Activated T-helper 2 cell treated with anti-CD3 and anti-CD28 coated beads, Interferon-gamma antibody, Interleukin-2, Interleukin-4, amounts not matched to agents 10 μg/mL and 5 μg/mL and 100 μg/mL, durations not matched to agents 14 hours and 24 hours and 36 hours (primary cell): Measurements from ENCODE around the gene CREBZF. TPM values are rescaled to one million over a fixed set of nuclear protein-coding genes. Genes with fewer than 3 reads are reported as not detected.
"Not testable (repeated sequence)": the region's sequence is repeated elsewhere in the genome, so short reads cannot be mapped to it uniquely, and the experiment has no call there.

ENCODE experiments used
- DNase-seq: peaks from one replicate; pipeline ENCODE4 v3.0.0; 2021; ENCODE audit warnings: low spot score
- H3K27ac Mint-ChIP-seq: one replicate; pipeline ENCODE4 v1.8.0; 2021; ENCODE audit warnings: mixed read lengths
- H3K27me3 Mint-ChIP-seq: one replicate; pipeline ENCODE4 v1.8.0; 2021; ENCODE audit warnings: low read depth, mixed read lengths
- H3K36me3 Mint-ChIP-seq: one replicate; pipeline ENCODE4 v1.8.0; 2021; ENCODE audit warnings: low read depth, mixed read lengths
- H3K4me1 Mint-ChIP-seq: one replicate; pipeline ENCODE4 v1.8.0; 2021; ENCODE audit warnings: low read depth, mixed read lengths
- H3K4me3 Mint-ChIP-seq: one replicate; pipeline ENCODE4 v1.8.0; 2021; ENCODE audit warnings: low read depth, mild to moderate bottlenecking, moderate library complexity, mixed read lengths
- H3K9me3 Mint-ChIP-seq: one replicate; pipeline ENCODE4 v1.8.0; 2021; ENCODE audit warnings: mixed read lengths
- intact Hi-C: fragments of 100-400 bp; cut with micrococcal nuclease; formaldehyde crosslinking; loops from one replicate; pipeline ENCODE4 v1.15.1; 2023
- total RNA-seq: library from RNA; stranded (reverse); gene quantifications from 2 replicates; pipeline ENCODE4 v1.2.3, GENCODE V29; 2022

Gene CREBZF
- total RNA-seq, 1 donor from 2014 or later: 49.7 TPM

DNA sequence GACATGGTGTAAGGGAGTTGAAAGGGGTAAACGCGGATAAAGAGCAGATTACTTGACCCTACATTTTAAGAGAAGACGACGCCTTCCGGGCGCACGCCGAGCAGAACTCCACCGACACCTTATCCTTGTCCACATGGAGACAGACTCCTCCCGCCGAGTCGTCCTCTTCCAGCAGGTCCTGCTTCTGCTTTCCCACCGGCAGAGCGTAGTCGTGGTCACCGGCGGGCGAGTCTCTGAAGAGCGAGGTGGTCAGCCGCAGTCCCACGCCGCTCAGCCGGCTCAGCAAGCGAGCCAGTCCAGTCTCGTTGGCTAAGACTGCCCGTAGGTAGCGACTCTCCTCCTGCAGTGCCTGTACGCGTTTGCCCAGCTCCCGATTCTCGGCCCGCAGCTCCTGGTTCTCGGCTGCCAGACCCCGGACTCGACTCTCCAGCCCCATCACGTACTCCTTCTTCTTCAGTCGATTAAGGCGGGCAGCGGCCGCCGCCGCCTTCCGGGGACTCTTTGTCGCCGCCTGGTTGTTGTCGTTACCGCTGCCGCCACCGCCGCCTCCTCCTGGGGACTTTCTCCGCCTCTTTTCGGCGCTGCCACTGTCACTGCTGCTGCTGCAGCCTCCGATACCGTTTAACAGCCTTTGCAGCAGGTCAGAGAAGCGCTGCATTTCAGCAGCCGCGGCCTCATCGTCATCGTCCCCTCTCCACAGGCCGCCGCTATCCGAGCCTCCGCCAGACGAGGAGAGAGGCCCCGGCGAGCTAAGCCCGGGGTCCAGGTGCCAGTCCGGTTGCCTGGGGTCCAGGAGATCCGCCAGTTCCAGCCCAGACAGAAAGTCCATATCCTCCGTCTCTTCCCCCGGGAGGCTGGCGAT is 945 bp downstream of the CREBZF start:
- H3K9me3 Mint-ChIP-seq: no peaks in the 10 kb centered on the region
- intact Hi-C loops: loop anchor here (1.0 to 5.0 kb wide), 6 partner anchors 16 to 638 kb away; partner anchors contain the start of genes EED, HIKESHI, PICALM and TMEM126B
- peaks cover 38% of the 10 kb centered on the region for H3K4me1 Mint-ChIP-seq
- DNase-seq: peak; percentile 86
- H3K27me3 Mint-ChIP-seq: no peaks in the 10 kb centered on the region
- H3K4me3 Mint-ChIP-seq: peak overlapping the region; percentile 99
- peak overlapping the region; percentile 96 for H3K27ac Mint-ChIP-seq
- H3K36me3 Mint-ChIP-seq: peaks cover 45% of the 10 kb centered on the region

DNA sequence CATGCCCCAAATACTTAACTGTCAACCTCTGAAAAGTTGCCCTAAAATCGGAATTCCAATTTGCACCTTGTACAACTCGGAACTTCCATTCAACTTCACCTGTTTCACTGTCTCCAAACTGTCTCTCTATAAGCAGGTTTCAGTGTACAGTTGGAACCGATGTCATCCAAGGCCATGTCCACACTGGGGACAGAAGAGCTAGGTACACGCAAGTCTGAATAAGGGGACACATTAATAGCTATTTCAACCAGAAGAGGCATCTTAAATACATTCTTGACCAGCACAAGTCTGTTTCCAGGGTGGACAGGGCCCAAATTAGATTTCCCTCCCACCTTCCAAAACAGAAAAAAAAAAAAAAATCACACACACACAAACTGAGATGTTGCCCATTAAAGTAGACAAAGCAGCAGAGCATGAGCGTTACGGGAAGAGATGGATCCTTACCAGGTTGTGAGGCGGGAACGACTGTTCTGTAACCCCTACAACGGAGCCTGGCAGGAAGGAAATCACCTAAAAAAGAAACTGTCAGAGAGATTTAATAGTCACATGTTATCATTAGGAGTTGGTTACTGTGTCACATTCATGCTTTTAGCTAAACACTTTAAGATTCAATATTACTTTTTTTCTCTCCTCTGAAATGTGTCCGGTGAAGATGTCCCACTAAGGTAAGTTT is 1.7 kb downstream of the CREBZF start:
- Mint-ChIP-seq H3K36me3 (peaks cover 53% of the 10 kb centered on the region), H3K4me3 (peak overlapping the region; percentile 99), H3K27me3 (no peaks in the 10 kb centered on the region), H3K4me1 (peaks cover 44% of the 10 kb centered on the region), H3K27ac (peak overlapping the region; percentile 96), H3K9me3 (no peaks in the 10 kb centered on the region)
- DNase-seq: no peak
- intact Hi-C loops: loop anchor here (1.0 to 5.0 kb wide), 3 partner anchors 15 to 404 kb away; partner anchors contain the start of gene PICALM

DNA sequence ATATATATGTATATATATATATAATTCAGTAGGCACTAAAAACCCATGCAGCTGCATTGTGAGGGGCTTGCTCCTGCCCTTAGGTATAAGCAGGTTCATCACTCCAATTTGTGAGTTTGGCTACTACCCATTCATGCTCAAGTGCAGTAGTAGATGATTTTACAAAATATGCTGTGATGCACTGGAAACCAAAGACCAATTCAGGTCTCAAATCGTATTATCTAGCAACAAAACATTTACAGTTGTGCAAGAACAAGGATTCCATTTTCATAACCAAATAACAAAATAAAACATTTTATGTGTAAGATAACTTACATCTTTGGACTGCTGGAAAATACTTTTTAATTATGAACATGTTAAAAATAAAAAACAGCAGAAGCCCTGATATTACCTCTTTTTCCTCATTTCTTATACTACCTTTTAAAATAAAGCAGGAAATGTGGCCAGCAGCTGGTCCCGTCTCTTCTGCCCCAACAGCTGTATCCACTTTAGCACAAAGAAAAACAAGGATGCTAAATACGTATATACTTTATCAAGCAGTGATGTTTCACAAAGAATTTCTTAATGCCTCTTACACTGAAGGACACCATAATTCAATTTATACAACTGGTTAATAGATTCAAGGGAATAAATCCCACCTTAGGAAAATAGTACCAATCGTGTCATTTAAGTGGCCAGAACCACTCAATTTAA is 2.8 kb downstream of the CREBZF start:
- no peak overlapping the region for H3K27ac Mint-ChIP-seq
- no peak for DNase-seq
- intact Hi-C loops: loop anchor here (5.0 kb wide), 2 partner anchors 70 to 405 kb away; partner anchors contain the start of gene PICALM
- peaks cover 45% of the 10 kb centered on the region for H3K4me1 Mint-ChIP-seq
- H3K9me3 Mint-ChIP-seq: no peaks in the 10 kb centered on the region
- peaks cover 59% of the 10 kb centered on the region for H3K36me3 Mint-ChIP-seq
- no peaks in the 10 kb centered on the region for H3K27me3 Mint-ChIP-seq
- H3K4me3 Mint-ChIP-seq: peak overlapping the region; percentile 67

DNA sequence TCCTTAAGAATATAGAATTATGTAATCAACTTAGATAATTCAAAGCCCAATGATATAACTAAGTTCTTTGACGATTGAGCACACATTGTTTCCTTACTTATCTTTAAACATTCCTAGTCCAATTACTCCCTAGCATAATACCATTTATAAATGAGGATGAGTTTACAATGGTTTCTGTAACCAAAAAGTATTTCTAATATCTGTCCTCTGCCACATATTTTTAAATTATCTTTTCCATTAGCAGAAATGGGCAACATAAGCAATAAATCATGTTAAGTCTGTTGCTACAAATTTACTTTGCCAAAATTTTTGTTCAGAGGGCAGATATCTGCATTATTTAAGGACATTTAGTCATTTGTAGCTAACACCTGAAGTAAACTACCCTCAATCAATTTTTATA is 6.7 kb downstream of the CREBZF start:
- no peak overlapping the region for H3K4me3 Mint-ChIP-seq
- no peaks in the 10 kb centered on the region for H3K27me3 Mint-ChIP-seq
- H3K27ac Mint-ChIP-seq: no peak overlapping the region
- peaks cover 41% of the 10 kb centered on the region for H3K4me1 Mint-ChIP-seq
- DNase-seq: no peak
- intact Hi-C loops: no loop called here
- peaks cover 72% of the 10 kb centered on the region for H3K36me3 Mint-ChIP-seq
- H3K9me3 Mint-ChIP-seq: no peaks in the 10 kb centered on the region

DNA sequence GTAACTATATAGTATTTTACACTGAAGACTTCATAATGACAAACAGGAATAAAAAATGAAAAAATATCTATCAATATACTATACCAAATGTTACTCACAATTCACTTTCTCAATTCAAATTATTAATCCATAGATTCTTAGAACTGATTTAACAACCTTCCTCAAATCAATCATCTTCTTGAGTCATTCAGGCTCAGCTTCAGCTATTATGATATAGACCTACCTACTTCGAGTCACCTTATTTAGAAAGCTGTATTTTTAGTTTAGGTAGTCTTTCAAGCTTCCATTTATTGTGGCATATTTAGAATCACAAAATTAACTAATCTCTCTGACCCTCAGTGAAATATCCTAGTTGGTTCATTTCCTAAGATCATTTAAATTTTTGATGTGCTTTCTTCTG is 8.2 kb downstream of the CREBZF start:
- Mint-ChIP-seq H3K4me3 (no peak overlapping the region), H3K27ac (no peak overlapping the region), H3K9me3 (no peaks in the 10 kb centered on the region), H3K4me1 (peaks cover 43% of the 10 kb centered on the region), H3K27me3 (no peaks in the 10 kb centered on the region), H3K36me3 (peaks cover 73% of the 10 kb centered on the region)
- DNase-seq: no peak
- intact Hi-C loops: no loop called here

DNA sequence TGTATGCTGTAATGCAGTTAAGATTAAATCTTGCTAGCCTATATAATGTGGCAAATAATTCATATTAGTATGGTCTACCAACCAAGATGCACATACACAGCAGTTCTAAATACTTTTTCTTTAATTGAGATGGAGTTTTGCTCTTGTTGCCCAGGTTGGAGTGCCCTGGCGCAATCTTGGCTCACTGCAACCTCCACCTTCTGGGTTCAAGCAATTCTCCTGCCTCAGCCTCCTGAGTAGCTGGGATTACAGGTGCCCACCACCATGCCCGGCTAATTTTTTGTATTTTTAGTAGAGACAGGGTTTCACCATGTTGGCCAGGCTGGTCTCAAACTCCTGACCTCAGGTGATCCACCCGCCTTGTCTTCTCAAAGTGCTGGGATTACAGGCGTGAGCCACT is 10.6 kb downstream of the CREBZF start:
- intact Hi-C loops, H3K9me3 Mint-ChIP-seq, H3K27me3 Mint-ChIP-seq, H3K27ac Mint-ChIP-seq, H3K4me3 Mint-ChIP-seq, DNase-seq: not testable (repeated sequence)
- Mint-ChIP-seq H3K36me3 (peaks cover 62% of the 10 kb centered on the region), H3K4me1 (peaks cover 29% of the 10 kb centered on the region)

DNA sequence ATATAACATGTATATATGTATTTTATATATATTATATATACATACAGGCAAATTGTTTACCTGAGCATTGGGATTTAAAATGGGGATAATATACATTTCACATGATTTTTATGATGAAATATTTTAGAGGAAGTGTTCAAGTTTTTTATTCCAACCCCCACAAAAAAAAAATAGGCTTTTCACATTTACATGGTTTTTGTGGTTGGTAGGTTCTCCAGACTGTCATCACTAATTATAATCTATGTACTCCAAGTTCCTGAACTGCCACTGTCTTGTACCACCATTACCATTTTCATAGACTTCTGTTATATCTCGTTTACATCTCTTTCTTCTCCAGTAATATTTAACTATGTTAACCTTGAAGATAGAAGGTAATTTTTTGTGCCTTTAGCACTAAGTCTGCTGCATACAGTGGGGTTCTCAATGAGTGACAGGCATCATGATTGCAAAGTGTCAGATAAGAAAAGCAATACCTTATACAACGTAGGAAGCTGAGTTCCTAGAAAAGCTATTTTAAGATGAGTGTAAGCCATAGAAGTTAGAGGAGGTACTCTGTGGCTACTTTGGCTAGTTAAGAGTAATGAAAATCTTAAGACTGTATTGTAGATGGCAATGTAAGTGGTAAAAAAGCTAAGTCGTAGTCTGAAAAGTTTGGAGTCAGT is 12.0 kb downstream of the CREBZF start:
- Mint-ChIP-seq H3K27me3 (no peaks in the 10 kb centered on the region), H3K36me3 (peaks cover 49% of the 10 kb centered on the region), H3K4me3 (no peak overlapping the region), H3K4me1 (peaks cover 25% of the 10 kb centered on the region), H3K27ac (peak overlapping the region; percentile 58), H3K9me3 (no peaks in the 10 kb centered on the region)
- intact Hi-C loops: no loop called here
- DNase-seq: no peak

DNA sequence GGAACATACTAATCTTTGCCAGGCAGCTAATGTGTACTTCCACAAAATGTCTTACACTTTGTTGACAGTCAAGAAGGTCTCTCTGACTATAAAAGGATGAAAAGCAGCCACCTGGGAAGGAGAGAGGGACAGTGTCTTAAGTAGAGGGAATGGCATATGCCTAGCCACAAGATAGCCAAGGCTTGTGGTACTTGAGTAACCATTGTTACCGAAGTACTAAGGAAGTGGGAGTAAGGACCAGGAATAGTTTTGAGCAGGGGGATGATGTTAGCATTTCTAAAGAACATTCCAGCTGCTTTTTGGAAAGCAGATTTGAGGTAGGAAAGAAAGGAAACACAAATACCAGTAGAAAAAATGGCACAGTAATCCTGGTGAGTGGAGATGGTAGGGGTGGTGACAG is 13.8 kb downstream of the CREBZF start:
- H3K9me3 Mint-ChIP-seq: no peaks in the 10 kb centered on the region
- no peak overlapping the region for H3K4me3 Mint-ChIP-seq
- no peaks in the 10 kb centered on the region for H3K27me3 Mint-ChIP-seq
- intact Hi-C loops: no loop called here
- no peak overlapping the region for H3K27ac Mint-ChIP-seq
- H3K4me1 Mint-ChIP-seq: peaks cover 30% of the 10 kb centered on the region
- H3K36me3 Mint-ChIP-seq: peaks cover 37% of the 10 kb centered on the region
- no peak for DNase-seq

DNA sequence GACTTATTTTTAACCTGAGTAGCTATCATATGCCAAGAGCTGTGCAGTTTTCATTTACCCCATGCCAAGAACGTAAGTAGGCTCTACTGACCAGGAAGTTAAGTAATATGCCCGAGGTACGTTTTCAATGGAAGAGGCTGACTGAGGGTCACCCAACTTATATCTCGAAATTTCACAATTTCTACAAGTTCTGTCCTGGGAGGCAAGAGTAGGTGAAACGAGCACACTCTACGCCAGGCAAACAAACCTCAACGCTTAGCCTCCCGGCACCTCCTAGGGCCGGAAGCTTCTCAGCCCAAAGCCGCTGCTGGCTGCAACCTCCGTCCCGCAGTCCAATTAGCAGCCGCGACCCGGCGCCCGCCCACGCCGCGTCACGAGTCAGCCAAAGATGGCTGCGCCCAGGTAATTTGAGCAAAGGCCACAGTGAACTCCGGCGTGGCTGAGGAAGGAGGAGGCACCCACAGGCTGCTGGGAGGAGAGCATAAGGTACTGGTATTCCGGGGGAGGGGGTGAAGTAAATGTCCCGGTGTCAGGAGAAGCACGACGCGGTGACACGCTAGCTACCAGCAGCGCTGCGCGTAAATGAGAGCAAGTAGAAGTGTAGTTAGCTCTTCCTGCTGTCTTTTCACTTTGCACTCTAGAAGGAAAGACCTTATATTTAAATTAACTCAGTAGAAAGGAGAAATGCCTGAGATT is 17.2 kb downstream of the CREBZF start, which contains the start of gene TMEM126A:
TMEM126A (plus strand) TSS at position 364 of the 696 bp plus-strand sequence. CDS start 2,289 bp downstream, outside the sequence.
- Mint-ChIP-seq H3K4me1 (peaks cover 19% of the 10 kb centered on the region), H3K36me3 (peaks cover 18% of the 10 kb centered on the region), H3K9me3 (no peaks in the 10 kb centered on the region), H3K27ac (peak within 1 kb of the TSS; percentile 92), H3K4me3 (peak within 1 kb of the TSS; percentile 95), H3K27me3 (peaks cover 16% of the 10 kb centered on the region)
- DNase-seq: peak; percentile 86
- intact Hi-C loops: loop anchor here (1.0 to 5.0 kb wide), 3 partner anchors 16 to 180 kb away; partner anchors contain the start of gene TMEM126B

DNA sequence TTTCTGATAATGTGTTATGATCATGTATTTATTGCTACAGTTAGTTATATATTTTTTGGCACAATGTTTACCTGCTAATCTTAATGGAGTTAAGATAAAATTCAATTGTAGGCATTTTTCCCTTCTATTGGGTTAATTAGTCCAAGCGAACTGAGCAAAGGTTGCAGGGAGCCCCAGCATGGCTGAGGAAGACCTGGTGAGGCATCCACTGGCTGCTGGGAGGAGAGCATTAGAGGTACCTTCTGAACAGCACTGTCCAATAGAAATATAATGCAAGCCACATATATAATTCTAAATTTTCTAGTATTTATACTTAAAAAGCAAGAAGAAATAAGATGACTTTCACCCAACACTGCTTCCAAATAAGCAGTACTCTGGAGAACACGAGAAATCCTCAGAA is 17.9 kb downstream of the CREBZF start:
- peaks cover 14% of the 10 kb centered on the region for H3K36me3 Mint-ChIP-seq
- peaks cover 16% of the 10 kb centered on the region for H3K4me1 Mint-ChIP-seq
- peak overlapping the region; percentile 95 for H3K4me3 Mint-ChIP-seq
- H3K9me3 Mint-ChIP-seq: no peaks in the 10 kb centered on the region
- intact Hi-C loops: loop anchor here (1.0 to 5.0 kb wide), 2 partner anchors 19 to 180 kb away; partner anchors contain the start of gene TMEM126B
- H3K27ac Mint-ChIP-seq: peak overlapping the region; percentile 92
- no peak for DNase-seq
- peaks cover 20% of the 10 kb centered on the region for H3K27me3 Mint-ChIP-seq

DNA sequence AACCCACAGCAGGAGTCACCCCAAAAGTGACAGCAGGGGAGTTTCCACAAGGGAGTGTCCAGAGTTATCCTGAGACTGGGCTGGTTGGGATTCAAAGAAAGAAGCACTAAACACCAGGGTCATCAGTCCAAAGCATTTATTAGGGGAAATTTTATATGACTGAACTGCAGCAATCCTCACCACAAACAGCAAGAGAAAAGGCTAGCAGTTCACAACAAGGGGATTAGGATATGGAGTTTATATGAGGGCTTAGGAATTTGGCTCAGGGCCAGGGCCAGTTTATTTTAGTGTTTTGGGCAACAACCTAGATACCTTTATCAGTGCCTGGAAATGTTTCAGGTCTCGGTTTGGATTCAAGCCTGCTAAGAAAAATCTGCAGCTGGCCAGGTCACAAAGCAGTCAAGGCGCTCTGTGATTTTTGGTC is 21.7 kb downstream of the CREBZF start:
- peaks cover 5% of the 10 kb centered on the region for H3K4me1 Mint-ChIP-seq
- intact Hi-C loops: no loop called here
- peaks cover 29% of the 10 kb centered on the region for H3K27me3 Mint-ChIP-seq
- peaks cover 6% of the 10 kb centered on the region for H3K36me3 Mint-ChIP-seq
- no peak overlapping the region for H3K4me3 Mint-ChIP-seq
- no peaks in the 10 kb centered on the region for H3K9me3 Mint-ChIP-seq
- no peak overlapping the region for H3K27ac Mint-ChIP-seq
- no peak for DNase-seq
